ENCODE data around the gene RPL18A. TPM values are rescaled to one million over a fixed set of nuclear protein-coding genes. Genes with fewer than 3 reads are reported as not detected.

RPL18A gene
- total and polyA plus RNA-seq, 2 experiments from 2014 or later, result 1,314 to 2,829 TPM

- peaks cover 53% of the 10 kb centered on the region for H3F3A ChIP-seq (replicated peaks; ENCODE audit: low read depth)
- H3K9me2 ChIP-seq (ENCODE audit: insufficient read depth), result no peaks in the 10 kb centered on the region
- peaks cover 45% of the 10 kb centered on the region for H4K20me1 ChIP-seq (replicated peaks; ENCODE audit: insufficient read depth)
- ATAC-seq (no peak), DNase-seq (ENCODE audit: low spot score) (no peak)
- H3K4me3 ChIP-seq, result peak overlapping the region; percentile 100
- peak overlapping the region; percentile 90 for H3K27ac ChIP-seq (ENCODE audit: low read depth)
- no peak overlapping the region for H2AFZ ChIP-seq
- H3K4me2 ChIP-seq, result peak overlapping the region; percentile 100
- Mint-ChIP-seq H3K36me3 (ENCODE audit: low read depth) (peaks cover 59% of the 10 kb centered on the region), H3K4me3 (peak overlapping the region; percentile 99), H3K27ac (peak overlapping the region; percentile 100), H3K27me3 (ENCODE audit: insufficient read depth, low read depth, poor library complexity) (peaks cover 29% of the 10 kb centered on the region), H3K4me1 (peaks cover 17% of the 10 kb centered on the region), H3K9me3 (peaks cover 11% of the 10 kb centered on the region; the same call in 2 of the 3 replicates)
- H3K36me3 ChIP-seq (ENCODE audit: insufficient read depth), result peaks cover 37% of the 10 kb centered on the region
- TF ChIP-seq JUNB (IDR thresholded peaks at IDR 0.05; ENCODE audit: unreplicated experiment), result no peak
- no peak for TF ChIP-seq EZH2phosphoT487 (IDR thresholded peaks at IDR 0.05; ENCODE audit: unreplicated experiment)
- TF ChIP-seq REST (IDR thresholded peaks at IDR 0.05; ENCODE audit: unreplicated experiment), result no peak
- no peak for TF ChIP-seq ZNF114 (CRISPR knock-in tag; IDR thresholded peaks at IDR 0.05)
- no peak for TF ChIP-seq EZH2 (IDR thresholded peaks at IDR 0.05; ENCODE audit: low read depth, unreplicated experiment)
- TF ChIP-seq CREB1 (CRISPR knock-in tag; IDR thresholded peaks at IDR 0.05; ENCODE audit: low read depth), result no peak
- no peak for TF ChIP-seq CTCF (conservative IDR thresholded peaks at IDR 0.05; ENCODE audit: low read depth in 2 of 2)
- no peak for TF ChIP-seq POLR2AphosphoS5 (IDR thresholded peaks at IDR 0.05; ENCODE audit: low read depth)
- no peak for TF ChIP-seq NANOG (IDR thresholded peaks at IDR 0.05; ENCODE audit: borderline replicate concordance)
- TF ChIP-seq ETS1 (IDR thresholded peaks at IDR 0.05), result no peak
- TF ChIP-seq ZNF331 (CRISPR knock-in tag; IDR thresholded peaks at IDR 0.05; ENCODE audit: low read depth), result no peak
- no peak for TF ChIP-seq STAT1 (IDR thresholded peaks at IDR 0.05; ENCODE audit: unreplicated experiment)
- no peak for TF ChIP-seq ZNF462 (CRISPR knock-in tag; IDR thresholded peaks at IDR 0.05)
- H3K4me1 ChIP-seq (ENCODE audit: insufficient read depth), result peaks cover 9% of the 10 kb centered on the region; the same call in 1 of the 2 replicates
- no peaks in the 10 kb centered on the region for H3K27me3 ChIP-seq (ENCODE audit: insufficient read depth)
- H3K79me2 ChIP-seq (replicated peaks; ENCODE audit: insufficient read depth), result peaks cover 29% of the 10 kb centered on the region
Observed at GRCh38 chr19:17860331-17860992, 752 bp downstream of the RPL18A start.

Data from GM23338 (cell line).